Suprapubic skin (tissue), 4 donors: ENCODE measurements around the gene TMEM229A. TPM values are rescaled to one million over a fixed set of nuclear protein-coding genes. Genes with fewer than 3 reads are reported as not detected.
A peak's percentile ranks its signal among the peaks of the same experiment; 100 is the strongest.

Experiments
- DNase-seq, 2 donors: peaks; one replicate each; pipeline ENCODE4 v3.0.0-alpha.2; 2019; ENCODE audit warnings: low spot score in 2 of 2
- H3K27ac ChIP-seq: fragments of 200-600 bp; sonication (generic); one replicate; pipeline ENCODE4 v1.5.1; 2019
- H3K27me3 ChIP-seq: fragments of 200-600 bp; sonication (generic); one replicate; pipeline ENCODE4 v1.5.1; 2019
- H3K36me3 ChIP-seq: fragments of 200-600 bp; sonication (generic); one replicate; pipeline ENCODE4 v1.5.1; 2019
- H3K4me1 ChIP-seq: fragments of 200-600 bp; sonication (generic); one replicate; pipeline ENCODE4 v1.5.1; 2019
- H3K4me3 ChIP-seq: fragments of 200-600 bp; sonication (generic); one replicate; pipeline ENCODE4 v1.5.1; 2019; ENCODE audit warnings: mild to moderate bottlenecking
- H3K9me3 ChIP-seq: fragments of 200-600 bp; sonication (generic); one replicate; pipeline ENCODE4 v1.5.1; 2019
- EP300 ChIP-seq: sonication (generic); formaldehyde crosslinking; IDR thresholded peaks from one replicate; pipeline ENCODE4 v1.6.1; 2017; ENCODE audit warnings: antibody characterized with exemption
- POLR2A ChIP-seq, 2 donors: fragments of 450-650 bp; IDR thresholded peaks; one replicate each; pipeline ENCODE4 v1.6.1; 2017; ENCODE audit warnings: antibody characterized with exemption in 2 of 2, mild to moderate bottlenecking in 2 of 2, moderate library complexity in 2 of 2
- POLR2AphosphoS5 ChIP-seq, 3 donors: sonication (generic); formaldehyde crosslinking; IDR thresholded peaks; one replicate each; pipeline ENCODE4 v1.6.1; 2017; ENCODE audit warnings: antibody characterized with exemption in 3 of 3
- WGBS: methylation state at CpG from one replicate; pipeline ENCODE4 v1.1.5; 2018; 5-methylcytosine and 5-hydroxymethylcytosine counted together
- total RNA-seq, 4 donors: library from RNA; depleted of rRNA; stranded (reverse); fragments of >200 nt; gene quantifications; one replicate each; pipeline ENCODE4 v1.1.0, GENCODE V29; 2016
- TF ChIP-seq, protein P1 (sequence below), 2 donors: fragments of 200-600 bp in 1 of 2; fragments of 450-650 bp in 1 of 2; sonication (generic) in 1 of 2; IDR thresholded peaks; one replicate each; pipeline ENCODE4 v1.5.1; 2016 to 2019; ENCODE audit warnings: antibody characterized with exemption in 2 of 2, mild to moderate bottlenecking in 1 of 2, moderate library complexity in 1 of 2

Gene TMEM229A
- total RNA-seq, 4 donors from 2014 or later = not detected

GRCh38 chr7:124033095-124033806 is 384 bp upstream of the TMEM229A start:
- H3K27me3 ChIP-seq = peaks cover 66% of the 10 kb centered on the region
- peak overlapping the region; percentile 54 for H3K4me3 ChIP-seq
- no peaks in the 10 kb centered on the region for H3K9me3 ChIP-seq
- 1% methylated on average over 23 of the region's 70 CpGs for whole genome bisulfite sequencing
- TF ChIP-seq POLR2AphosphoS5 (IDR thresholded peaks at IDR 0.05) (no peak), EP300 (no peak)
- no peak for DNase-seq
- H3K27ac ChIP-seq = no peak overlapping the region
- no peaks in the 10 kb centered on the region for H3K36me3 ChIP-seq
- H3K4me1 ChIP-seq = peaks cover 22% of the 10 kb centered on the region

DNA sequence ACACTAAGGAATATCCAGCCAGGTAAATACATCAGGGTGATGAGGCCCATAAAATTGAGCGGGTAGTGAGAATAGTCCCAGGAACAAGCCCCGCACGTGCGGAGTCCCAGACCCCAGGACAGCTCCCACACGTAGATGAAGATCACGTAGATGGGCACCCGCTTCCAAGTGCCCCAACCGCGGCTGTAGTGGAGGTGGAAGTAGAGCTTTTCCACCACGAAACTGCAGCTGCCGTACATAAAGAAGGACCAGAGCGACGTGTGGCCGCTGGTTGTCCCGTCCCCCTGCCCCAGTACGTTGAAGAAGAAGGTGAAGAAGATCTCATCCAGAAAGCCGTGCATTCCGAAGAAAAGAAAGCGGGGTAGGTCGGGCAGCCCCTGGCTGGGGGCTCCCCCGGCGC is 948 bp downstream of the TMEM229A start:
- Histone ChIP-seq H3K36me3 (no peaks in the 10 kb centered on the region), H3K4me1 (peaks cover 22% of the 10 kb centered on the region), H3K27me3 (peaks cover 66% of the 10 kb centered on the region), H3K9me3 (no peaks in the 10 kb centered on the region), H3K27ac (no peak overlapping the region), H3K4me3 (peak overlapping the region; percentile 54)
- no peak for TF ChIP-seq POLR2AphosphoS5 (IDR thresholded peaks at IDR 0.05)
- no peak for TF ChIP-seq EP300
- TF ChIP-seq, protein P1, sequence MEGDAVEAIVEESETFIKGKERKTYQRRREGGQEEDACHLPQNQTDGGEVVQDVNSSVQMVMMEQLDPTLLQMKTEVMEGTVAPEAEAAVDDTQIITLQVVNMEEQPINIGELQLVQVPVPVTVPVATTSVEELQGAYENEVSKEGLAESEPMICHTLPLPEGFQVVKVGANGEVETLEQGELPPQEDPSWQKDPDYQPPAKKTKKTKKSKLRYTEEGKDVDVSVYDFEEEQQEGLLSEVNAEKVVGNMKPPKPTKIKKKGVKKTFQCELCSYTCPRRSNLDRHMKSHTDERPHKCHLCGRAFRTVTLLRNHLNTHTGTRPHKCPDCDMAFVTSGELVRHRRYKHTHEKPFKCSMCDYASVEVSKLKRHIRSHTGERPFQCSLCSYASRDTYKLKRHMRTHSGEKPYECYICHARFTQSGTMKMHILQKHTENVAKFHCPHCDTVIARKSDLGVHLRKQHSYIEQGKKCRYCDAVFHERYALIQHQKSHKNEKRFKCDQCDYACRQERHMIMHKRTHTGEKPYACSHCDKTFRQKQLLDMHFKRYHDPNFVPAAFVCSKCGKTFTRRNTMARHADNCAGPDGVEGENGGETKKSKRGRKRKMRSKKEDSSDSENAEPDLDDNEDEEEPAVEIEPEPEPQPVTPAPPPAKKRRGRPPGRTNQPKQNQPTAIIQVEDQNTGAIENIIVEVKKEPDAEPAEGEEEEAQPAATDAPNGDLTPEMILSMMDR (IDR thresholded peaks at IDR 0.05) = no peak
- no peak for TF ChIP-seq POLR2A (IDR thresholded peaks at IDR 0.05)
- DNase-seq = no peak
- WGBS = 3% methylated on average over 22 of the region's 22 CpGs

GRCh38 chr7:124031406-124031805 is 1.5 kb downstream of the TMEM229A start:
- TF ChIP-seq, protein P1 (IDR thresholded peaks at IDR 0.05) = no peak
- no peak for TF ChIP-seq POLR2A (IDR thresholded peaks at IDR 0.05)
- no peak for TF ChIP-seq EP300
- no peak for TF ChIP-seq POLR2AphosphoS5 (IDR thresholded peaks at IDR 0.05)
- peaks cover 22% of the 10 kb centered on the region for H3K4me1 ChIP-seq
- H3K27me3 ChIP-seq = peaks cover 65% of the 10 kb centered on the region
- H3K9me3 ChIP-seq = no peaks in the 10 kb centered on the region
- no peak overlapping the region for H3K27ac ChIP-seq
- H3K4me3 ChIP-seq = no peak overlapping the region
- no peaks in the 10 kb centered on the region for H3K36me3 ChIP-seq
- DNase-seq = no peak
- 43% methylated on average over 8 of the region's 8 CpGs for WGBS

DNA sequence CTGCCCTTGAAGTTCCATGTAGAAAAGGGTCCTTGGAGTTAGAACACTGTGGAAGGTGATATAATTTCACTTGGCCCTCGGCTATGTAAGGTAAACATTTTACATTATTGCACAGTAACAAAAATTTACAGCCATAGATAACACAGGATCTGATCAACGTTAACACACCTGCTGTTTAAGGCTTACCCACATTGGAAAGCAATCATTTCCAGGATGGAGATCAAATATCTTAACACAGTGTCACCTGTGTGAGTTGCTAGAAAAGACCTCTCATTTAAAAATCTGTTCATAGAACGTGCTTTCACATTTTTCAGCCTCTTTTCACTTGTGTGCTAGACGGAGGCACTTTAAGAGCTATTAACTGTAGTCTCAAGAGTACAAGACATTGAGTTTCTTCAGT is 1.9 kb downstream of the TMEM229A start:
- TF ChIP-seq EP300 (no peak), POLR2A (IDR thresholded peaks at IDR 0.05) (no peak), POLR2AphosphoS5 (IDR thresholded peaks at IDR 0.05) (no peak)
- TF ChIP-seq, protein P1 (IDR thresholded peaks at IDR 0.05) = no peak
- H3K4me3 ChIP-seq = no peak overlapping the region
- DNase-seq = no peak
- no peak overlapping the region for H3K27ac ChIP-seq
- peaks cover 60% of the 10 kb centered on the region for H3K27me3 ChIP-seq
- H3K4me1 ChIP-seq = peaks cover 22% of the 10 kb centered on the region
- no peaks in the 10 kb centered on the region for H3K36me3 ChIP-seq
- 66% methylated on average over 4 of the region's 4 CpGs for WGBS
- no peaks in the 10 kb centered on the region for H3K9me3 ChIP-seq

DNA sequence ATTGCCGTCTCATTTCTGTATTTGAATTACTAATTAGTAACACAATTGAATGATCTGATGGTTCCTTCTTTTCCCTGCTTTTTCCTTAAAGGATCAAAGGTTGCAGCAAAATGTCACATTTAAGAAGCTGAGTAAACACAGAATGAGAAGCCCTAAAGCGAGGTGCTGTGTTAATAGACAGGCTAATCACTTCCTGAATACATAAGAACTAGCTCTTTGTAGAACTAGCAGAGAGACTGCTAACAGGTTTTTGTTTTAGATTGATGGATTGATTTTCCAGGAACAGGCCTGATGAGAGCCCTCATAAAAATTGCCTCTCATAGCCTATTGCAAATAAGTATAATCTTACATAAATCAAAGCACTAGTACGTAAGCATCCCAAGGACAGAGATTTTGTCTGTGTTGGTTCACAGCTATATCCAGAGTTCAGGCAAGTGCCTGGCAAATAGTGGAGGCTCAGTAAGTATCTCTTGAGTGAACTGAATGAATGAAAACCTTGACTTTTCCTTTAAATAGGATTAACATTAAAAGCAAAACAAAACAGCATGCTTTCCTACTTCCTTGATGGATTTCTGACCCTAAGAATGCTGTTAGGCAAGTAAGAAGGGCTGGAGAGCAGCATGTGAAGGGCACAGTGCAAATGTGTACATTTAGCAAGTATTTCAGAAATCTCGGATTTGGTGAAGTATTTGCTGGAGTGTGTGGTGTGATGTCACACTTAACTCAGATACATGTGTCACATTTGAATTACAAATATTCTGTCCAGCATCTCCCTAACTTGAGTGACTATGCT is 3.3 kb downstream of the TMEM229A start:
- H3K4me1 ChIP-seq = peaks cover 22% of the 10 kb centered on the region
- H3K4me3 ChIP-seq = no peak overlapping the region
- no peak overlapping the region for H3K27ac ChIP-seq
- TF ChIP-seq, protein P1 (IDR thresholded peaks at IDR 0.05) = no peak
- no peak for TF ChIP-seq POLR2AphosphoS5 (IDR thresholded peaks at IDR 0.05)
- no peak for TF ChIP-seq EP300
- WGBS = 59% methylated on average over 4 of the region's 4 CpGs
- H3K36me3 ChIP-seq = no peaks in the 10 kb centered on the region
- DNase-seq = no peak
- peaks cover 55% of the 10 kb centered on the region for H3K27me3 ChIP-seq
- H3K9me3 ChIP-seq = no peaks in the 10 kb centered on the region
